GM12892 (cell line): ENCODE measurements around the gene COMMD9.

Experiments used
- POLR2A ChIP-seq: IDR thresholded peaks from 2 replicates; pipeline ENCODE4 v1.6.1; 2011; ENCODE audit warnings: low read depth, low read length, control low read depth
- POLR2AphosphoS5 ChIP-seq: IDR thresholded peaks from 2 replicates; pipeline ENCODE4 v1.6.1; 2011; ENCODE audit warnings: low read depth, low read length, control low read depth
- TAF1 ChIP-seq: IDR thresholded peaks from 2 replicates; pipeline ENCODE4 v1.6.1; 2011; ENCODE audit warnings: low read depth, mild to moderate bottlenecking, control low read depth, low read length, borderline replicate concordance

DNA sequence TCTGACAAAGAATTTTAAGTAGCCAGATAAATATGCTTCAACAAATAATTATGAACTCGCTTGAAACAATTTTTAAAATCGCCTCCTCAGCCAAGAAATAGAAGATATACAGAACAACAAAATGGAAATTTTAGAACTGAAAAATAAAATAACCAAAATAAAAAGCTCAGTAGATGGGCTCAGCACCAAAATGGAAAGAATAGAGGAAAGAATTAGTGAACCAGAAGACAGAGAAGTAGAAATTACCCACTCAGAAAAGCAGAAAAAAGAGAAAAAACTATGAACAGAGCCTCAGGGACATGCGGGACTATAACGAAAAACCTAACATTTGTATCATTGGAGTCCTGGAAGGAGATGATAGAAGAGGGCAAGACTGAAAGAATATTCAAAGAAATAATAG lies 7.4 kb downstream of the COMMD9 start:
- TF ChIP-seq TAF1: no peak
- no peak for TF ChIP-seq POLR2AphosphoS5
- TF ChIP-seq POLR2A: no peak
